PFSK-1 (cell line): ENCODE data around the gene PLEKHD1.

Source experiments
- FOXP2 ChIP-seq: optimal IDR thresholded peaks from 2 replicates; pipeline ENCODE3; 2011; ENCODE audit warnings: borderline replicate concordance, control low read depth, inconsistent platforms; ENCODE audit not compliant: insufficient read depth; ENCODE audit errors: extremely low read length, extremely low read depth
- POLR2AphosphoS5 ChIP-seq: IDR thresholded peaks from 2 replicates; pipeline ENCODE4 v1.6.1; 2012; ENCODE audit warnings: low read depth, mild to moderate bottlenecking, control low read depth, low read length, moderate library complexity
- REST ChIP-seq, 2 experiments: IDR thresholded peaks; 2 replicates each; pipeline versions ENCODE4 v1.6.1 to v1.8.0; 2011 to 2012; ENCODE audit warnings: low read depth in 2 of 2, low read length in 2 of 2, control low read depth in 1 of 2, inconsistent platforms in 1 of 2, mild to moderate bottlenecking in 1 of 2, moderate library complexity in 1 of 2; ENCODE audit not compliant: insufficient read depth in 1 of 2
- SIN3A ChIP-seq: IDR thresholded peaks from 2 replicates; pipeline ENCODE4 v1.6.1; 2012; ENCODE audit warnings: mild to moderate bottlenecking, low read length, moderate library complexity, borderline replicate concordance; ENCODE audit not compliant: insufficient read depth
- TAF1 ChIP-seq: IDR thresholded peaks from 2 replicates; pipeline ENCODE4 v1.6.1; 2012; ENCODE audit warnings: low read length, control low read depth, borderline replicate concordance; ENCODE audit not compliant: insufficient read depth

PLEKHD1 gene

GRCh38 chr14:69559581-69560011 lies 75.1 kb downstream of the PLEKHD1 start:
- TF ChIP-seq SIN3A, result no peak
- no peak for TF ChIP-seq TAF1
- no peak for TF ChIP-seq FOXP2

- TF ChIP-seq FOXP2 (no peak), REST (IDR thresholded peaks at IDR 0.05; ENCODE audit: insufficient read depth in 1 of 2, low read depth in 2 of 2, low read length in 2 of 2) (no peak), SIN3A (no peak), TAF1 (no peak), POLR2AphosphoS5 (no peak)
Observed at GRCh38 chr14:69560826-69561225, 76.3 kb downstream of the PLEKHD1 start.

GRCh38 chr14:69561893-69562292 lies 77.4 kb downstream of the PLEKHD1 start:
- TF ChIP-seq POLR2AphosphoS5 (no peak), REST (IDR thresholded peaks at IDR 0.05; ENCODE audit: insufficient read depth in 1 of 2, low read depth in 2 of 2, low read length in 2 of 2) (no peak), SIN3A (no peak), TAF1 (no peak), FOXP2 (no peak)

- TF ChIP-seq POLR2AphosphoS5, result no peak
- TF ChIP-seq FOXP2, result no peak
- TF ChIP-seq REST (IDR thresholded peaks at IDR 0.05; ENCODE audit: insufficient read depth in 1 of 2, low read depth in 2 of 2, low read length in 2 of 2), result peak in 1 of 2 experiments; percentile 58; a peak in 1 of 4 replicates
- TF ChIP-seq TAF1, result no peak
Observed at GRCh38 chr14:69567563-69567962, 83.0 kb downstream of the PLEKHD1 start.

- TF ChIP-seq TAF1 (no peak), SIN3A (no peak), REST (IDR thresholded peaks at IDR 0.05; ENCODE audit: insufficient read depth in 1 of 2, low read depth in 2 of 2, low read length in 2 of 2) (no peak), POLR2AphosphoS5 (no peak)
Observed at GRCh38 chr14:69569859-69570258, 85.3 kb downstream of the PLEKHD1 start.
